Jurkat, Clone E6-1 (cell line): Measurements from ENCODE around the gene INHA.

Source experiments
- DNase-seq: peaks from one replicate; pipeline ENCODE4 v3.0.0-alpha.2; 2011; ENCODE audit warnings: low read depth, low spot score
- H3K4me3 ChIP-seq: 2 replicates; pipeline ENCODE4 v1.5.1; 2011; ENCODE audit warnings: mild to moderate bottlenecking, low read length, control low read depth, moderate library complexity

The INHA gene

GRCh38 chr2:219622472-219622871 lies 50.4 kb downstream of the INHA start:
- DNase-seq = no peak
- no peak overlapping the region for H3K4me3 ChIP-seq

- H3K4me3 ChIP-seq = no peak overlapping the region
- no peak for DNase-seq
Measured at GRCh38 chr2:219624565-219624964, 52.5 kb downstream of the INHA start.

GRCh38 chr2:219625179-219625578 lies 53.1 kb downstream of the INHA start:
- DNase-seq = no peak
- H3K4me3 ChIP-seq = no peak overlapping the region
